ENCODE results near the gene MATN1. TPM values are rescaled to one million over a fixed set of nuclear protein-coding genes. Genes with fewer than 3 reads are reported as not detected.

MATN1 gene
- polyA plus RNA-seq, 2 donors: 0.01 to 0.02 TPM

- 91% methylated on average over 6 of the region's 6 CpGs for WGBS, 2 donors
- Histone ChIP-seq H3K4me3 (ENCODE audit: low read depth in 1 of 2, low read length in 2 of 2) (no peak overlapping the region), H3K36me3 (ENCODE audit: control insufficient read depth in 2 of 2, insufficient read depth in 2 of 2, low read length in 1 of 2) (no peaks in the 10 kb centered on the region), H3K9me3 (ENCODE audit: control insufficient read depth in 2 of 2, insufficient read depth in 1 of 2, low read depth in 1 of 2, low read length in 1 of 2) (no peaks in the 10 kb centered on the region), H3K27me3 (ENCODE audit: control insufficient read depth in 1 of 2, insufficient read depth in 2 of 2, low read length in 2 of 2) (no peaks in the 10 kb centered on the region), H3K4me1 (ENCODE audit: control insufficient read depth in 2 of 2, insufficient read depth in 2 of 2, low read length in 1 of 2) (peaks cover 0 to 4% of the 10 kb centered on the region in 2 donors), H3K27ac (ENCODE audit: low read depth in 2 of 2, low read length in 1 of 2) (no peak overlapping the region)
These were observed 10.8 kb downstream of the MATN1 start for GRCh38 chr1:30712583-30712982.

DNA sequence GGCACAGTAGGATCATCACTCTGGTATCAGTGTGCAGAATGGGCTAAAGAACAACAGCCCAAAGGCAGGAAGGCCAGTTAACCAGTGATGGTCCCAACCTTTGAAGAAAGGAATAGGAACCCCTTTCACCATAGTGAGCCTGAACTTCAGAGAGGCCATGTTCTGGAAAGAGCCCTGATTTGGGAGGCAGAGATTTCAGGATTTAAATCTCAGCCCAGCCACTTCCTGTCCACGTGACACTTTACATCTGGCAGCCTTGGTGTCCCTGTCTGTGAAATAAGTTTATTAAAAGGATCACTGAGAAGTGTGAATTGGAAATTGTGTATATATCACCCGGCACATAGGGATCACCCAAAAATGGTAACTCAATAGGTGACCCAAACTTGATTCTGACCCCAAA lies 13.0 kb downstream of the MATN1 start:
- Histone ChIP-seq H3K9me3 (ENCODE audit: control insufficient read depth in 2 of 2, insufficient read depth in 1 of 2, low read depth in 1 of 2, low read length in 1 of 2) (no peaks in the 10 kb centered on the region), H3K36me3 (ENCODE audit: control insufficient read depth in 2 of 2, insufficient read depth in 2 of 2, low read length in 1 of 2) (no peaks in the 10 kb centered on the region)
- 48 to 65% methylated on average over 2 of the region's 2 CpGs for WGBS, 2 donors

GRCh38 chr1:30708361-30708728 lies 15.0 kb downstream of the MATN1 start:
- H3K36me3 ChIP-seq (ENCODE audit: control insufficient read depth in 2 of 2, insufficient read depth in 2 of 2, low read length in 1 of 2): no peaks in the 10 kb centered on the region
- H3K27me3 ChIP-seq (ENCODE audit: control insufficient read depth in 1 of 2, insufficient read depth in 2 of 2, low read length in 2 of 2): no peaks in the 10 kb centered on the region
- H3K9me3 ChIP-seq (ENCODE audit: control insufficient read depth in 2 of 2, insufficient read depth in 1 of 2, low read depth in 1 of 2, low read length in 1 of 2): no peaks in the 10 kb centered on the region
- H3K27ac ChIP-seq (ENCODE audit: low read depth in 2 of 2, low read length in 1 of 2): no peak overlapping the region
- WGBS, 2 donors: 48 to 49% methylated on average over 8 of the region's 8 CpGs
- H3K4me3 ChIP-seq (ENCODE audit: low read depth in 1 of 2, low read length in 2 of 2): no peak overlapping the region
- H3K4me1 ChIP-seq (ENCODE audit: control insufficient read depth in 2 of 2, insufficient read depth in 2 of 2, low read length in 1 of 2): peaks cover 0 to 5% of the 10 kb centered on the region in 2 donors

More for the DNA sequence above, 13.0 kb downstream of the MATN1 start:
- Histone ChIP-seq H3K27me3 (ENCODE audit: control insufficient read depth in 1 of 2, insufficient read depth in 2 of 2, low read length in 2 of 2) (no peaks in the 10 kb centered on the region), H3K4me1 (ENCODE audit: control insufficient read depth in 2 of 2, insufficient read depth in 2 of 2, low read length in 1 of 2) (peaks cover 0 to 4% of the 10 kb centered on the region in 2 donors), H3K4me3 (ENCODE audit: low read depth in 1 of 2, low read length in 2 of 2) (no peak overlapping the region), H3K27ac (ENCODE audit: low read depth in 2 of 2, low read length in 1 of 2) (no peak overlapping the region)

- no peaks in the 10 kb centered on the region for H3K27me3 ChIP-seq (ENCODE audit: control insufficient read depth in 1 of 2, insufficient read depth in 2 of 2, low read length in 2 of 2)
- H3K36me3 ChIP-seq (ENCODE audit: control insufficient read depth in 2 of 2, insufficient read depth in 2 of 2, low read length in 1 of 2): no peaks in the 10 kb centered on the region
- peaks cover 0 to 3% of the 10 kb centered on the region in 2 donors for H3K4me1 ChIP-seq (ENCODE audit: control insufficient read depth in 2 of 2, insufficient read depth in 2 of 2, low read length in 1 of 2)
- H3K9me3 ChIP-seq (ENCODE audit: control insufficient read depth in 2 of 2, insufficient read depth in 1 of 2, low read depth in 1 of 2, low read length in 1 of 2): no peaks in the 10 kb centered on the region
- H3K4me3 ChIP-seq (ENCODE audit: low read depth in 1 of 2, low read length in 2 of 2): no peak overlapping the region
- no peak overlapping the region for H3K27ac ChIP-seq (ENCODE audit: low read depth in 2 of 2, low read length in 1 of 2)
- WGBS, 2 donors: 53 to 54% methylated on average over 16 of the region's 16 CpGs
These were observed 15.7 kb downstream of the MATN1 start for GRCh38 chr1:30707412-30708360.

DNA sequence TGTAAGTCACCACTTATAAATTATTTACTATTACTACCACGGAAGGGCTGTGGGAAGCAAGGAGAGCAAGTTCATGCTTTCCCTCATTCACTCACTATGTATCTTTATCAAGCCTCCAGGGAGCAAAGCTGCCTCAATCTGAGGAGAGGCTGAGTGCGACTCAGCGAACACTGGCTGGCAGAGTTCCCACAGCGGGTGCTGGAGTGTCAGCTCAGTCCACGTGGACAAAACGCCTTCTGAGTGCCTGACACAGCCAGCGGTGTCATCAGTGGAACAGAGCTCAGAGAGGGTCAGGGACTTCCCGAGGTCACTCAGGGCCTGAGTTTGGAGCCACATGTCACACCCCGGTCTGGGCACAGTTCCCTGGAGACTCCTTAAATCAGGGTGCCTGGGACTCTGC lies 16.9 kb downstream of the MATN1 start:
- no peak overlapping the region for H3K27ac ChIP-seq (ENCODE audit: low read depth in 2 of 2, low read length in 1 of 2)
- no peaks in the 10 kb centered on the region for H3K36me3 ChIP-seq (ENCODE audit: control insufficient read depth in 2 of 2, insufficient read depth in 2 of 2, low read length in 1 of 2)
- H3K4me1 ChIP-seq (ENCODE audit: control insufficient read depth in 2 of 2, insufficient read depth in 2 of 2, low read length in 1 of 2): peaks cover 0 to 3% of the 10 kb centered on the region in 2 donors
- no peaks in the 10 kb centered on the region for H3K27me3 ChIP-seq (ENCODE audit: control insufficient read depth in 1 of 2, insufficient read depth in 2 of 2, low read length in 2 of 2)
- no peaks in the 10 kb centered on the region for H3K9me3 ChIP-seq (ENCODE audit: control insufficient read depth in 2 of 2, insufficient read depth in 1 of 2, low read depth in 1 of 2, low read length in 1 of 2)
- H3K4me3 ChIP-seq (ENCODE audit: low read depth in 1 of 2, low read length in 2 of 2): no peak overlapping the region
- WGBS, 2 donors: 26 to 28% methylated on average over 9 of the region's 9 CpGs

DNA sequence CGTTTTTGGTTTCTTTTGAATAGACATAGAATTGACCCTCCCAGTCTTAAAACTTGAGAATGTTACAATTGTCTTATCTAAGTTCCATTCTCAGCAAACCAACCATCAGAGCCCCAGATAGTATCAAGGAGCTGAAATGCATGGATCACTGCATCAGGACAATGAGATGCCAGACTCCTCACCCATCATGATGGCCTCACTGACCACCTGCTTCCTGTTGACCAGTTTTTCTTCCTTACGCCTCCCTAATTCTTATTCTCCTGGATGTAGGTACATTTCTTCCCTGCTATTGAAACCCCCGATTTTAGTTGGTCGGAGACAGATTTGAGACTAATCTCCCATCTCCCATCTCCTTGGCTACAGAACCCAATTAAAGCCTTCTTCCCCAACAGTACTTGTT lies 17.7 kb downstream of the MATN1 start:
- 57 to 61% methylated on average over 4 of the region's 4 CpGs for WGBS, 2 donors
- no peaks in the 10 kb centered on the region for H3K36me3 ChIP-seq (ENCODE audit: control insufficient read depth in 2 of 2, insufficient read depth in 2 of 2, low read length in 1 of 2)
- peaks cover under 1 to 3% of the 10 kb centered on the region in 2 donors for H3K4me1 ChIP-seq (ENCODE audit: control insufficient read depth in 2 of 2, insufficient read depth in 2 of 2, low read length in 1 of 2)
- no peaks in the 10 kb centered on the region for H3K9me3 ChIP-seq (ENCODE audit: control insufficient read depth in 2 of 2, insufficient read depth in 1 of 2, low read depth in 1 of 2, low read length in 1 of 2)
- H3K27ac ChIP-seq (ENCODE audit: low read depth in 2 of 2, low read length in 1 of 2): no peak overlapping the region
- no peaks in the 10 kb centered on the region for H3K27me3 ChIP-seq (ENCODE audit: control insufficient read depth in 1 of 2, insufficient read depth in 2 of 2, low read length in 2 of 2)
- no peak overlapping the region for H3K4me3 ChIP-seq (ENCODE audit: low read depth in 1 of 2, low read length in 2 of 2)

- H3K4me1 ChIP-seq (ENCODE audit: control insufficient read depth in 2 of 2, insufficient read depth in 2 of 2, low read length in 1 of 2): peaks cover 3 to 4% of the 10 kb centered on the region in 2 donors
These were observed 18.4 kb downstream of the MATN1 start for GRCh38 chr1:30704765-30705509.

DNA sequence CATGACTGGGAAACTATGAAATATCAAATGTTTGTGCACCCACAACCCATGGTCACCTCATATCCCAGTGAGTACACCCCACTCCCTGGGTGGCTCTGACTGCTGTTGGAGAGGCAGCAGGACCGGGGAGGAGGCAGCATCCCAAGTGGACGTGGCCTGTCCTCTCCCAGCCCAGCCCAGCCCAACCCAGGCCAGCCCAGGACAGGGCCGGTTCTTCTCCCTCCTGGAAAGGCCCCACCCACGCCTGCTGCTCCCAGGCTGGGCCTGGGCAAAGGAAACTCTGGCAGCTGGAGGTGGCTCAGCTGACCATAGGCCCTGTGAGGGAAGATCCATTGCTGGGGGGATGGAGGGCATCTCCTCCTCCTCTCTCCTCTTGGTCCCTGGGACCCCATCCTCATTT lies 19.1 kb downstream of the MATN1 start:
- 32 to 39% methylated on average over 4 of the region's 4 CpGs for WGBS, 2 donors
- H3K4me3 ChIP-seq (ENCODE audit: low read depth in 1 of 2, low read length in 2 of 2): no peak overlapping the region
- no peaks in the 10 kb centered on the region for H3K27me3 ChIP-seq (ENCODE audit: control insufficient read depth in 1 of 2, insufficient read depth in 2 of 2, low read length in 2 of 2)
- no peak overlapping the region for H3K27ac ChIP-seq (ENCODE audit: low read depth in 2 of 2, low read length in 1 of 2)
- no peaks in the 10 kb centered on the region for H3K9me3 ChIP-seq (ENCODE audit: control insufficient read depth in 2 of 2, insufficient read depth in 1 of 2, low read depth in 1 of 2, low read length in 1 of 2)
- no peaks in the 10 kb centered on the region for H3K36me3 ChIP-seq (ENCODE audit: control insufficient read depth in 2 of 2, insufficient read depth in 2 of 2, low read length in 1 of 2)
- H3K4me1 ChIP-seq (ENCODE audit: control insufficient read depth in 2 of 2, insufficient read depth in 2 of 2, low read length in 1 of 2): peaks cover 3 to 4% of the 10 kb centered on the region in 2 donors

More at GRCh38 chr1:30704765-30705509, 18.4 kb downstream of the MATN1 start:
- Histone ChIP-seq H3K36me3 (ENCODE audit: control insufficient read depth in 2 of 2, insufficient read depth in 2 of 2, low read length in 1 of 2) (no peaks in the 10 kb centered on the region), H3K27ac (ENCODE audit: low read depth in 2 of 2, low read length in 1 of 2) (peak overlapping the region in 1 of 2 donors; percentile 6), H3K9me3 (ENCODE audit: control insufficient read depth in 2 of 2, insufficient read depth in 1 of 2, low read depth in 1 of 2, low read length in 1 of 2) (no peaks in the 10 kb centered on the region), H3K27me3 (ENCODE audit: control insufficient read depth in 1 of 2, insufficient read depth in 2 of 2, low read length in 2 of 2) (no peaks in the 10 kb centered on the region), H3K4me3 (ENCODE audit: low read depth in 1 of 2, low read length in 2 of 2) (no peak overlapping the region)
- 49 to 64% methylated on average over 14 of the region's 14 CpGs for WGBS, 2 donors

GRCh38 chr1:30702823-30703222 lies 20.6 kb downstream of the MATN1 start:
- H3K4me3 ChIP-seq (ENCODE audit: low read depth in 1 of 2, low read length in 2 of 2): no peak overlapping the region
- no peaks in the 10 kb centered on the region for H3K27me3 ChIP-seq (ENCODE audit: control insufficient read depth in 1 of 2, insufficient read depth in 2 of 2, low read length in 2 of 2)
- H3K9me3 ChIP-seq (ENCODE audit: control insufficient read depth in 2 of 2, insufficient read depth in 1 of 2, low read depth in 1 of 2, low read length in 1 of 2): no peaks in the 10 kb centered on the region
- H3K27ac ChIP-seq (ENCODE audit: low read depth in 2 of 2, low read length in 1 of 2): no peak overlapping the region
- H3K36me3 ChIP-seq (ENCODE audit: control insufficient read depth in 2 of 2, insufficient read depth in 2 of 2, low read length in 1 of 2): no peaks in the 10 kb centered on the region
- H3K4me1 ChIP-seq (ENCODE audit: control insufficient read depth in 2 of 2, insufficient read depth in 2 of 2, low read length in 1 of 2): peaks cover 3 to 4% of the 10 kb centered on the region in 2 donors
